Neural progenitor cell (in vitro differentiated cells): Measurements from ENCODE around the gene PCDH8. TPM values are rescaled to one million over a fixed set of nuclear protein-coding genes. Genes with fewer than 3 reads are reported as not detected.

Experiments
- DNase-seq: peaks from one replicate; pipeline ENCODE4 v3.0.0-alpha.2; 2016; ENCODE audit warnings: low spot score
- H2AFZ ChIP-seq: fragments of 200-600 bp; sonication (generic); replicated peaks from 2 replicates; pipeline ENCODE4 v1.6.1; 2016; ENCODE audit warnings: antibody characterized with exemption
- H3F3A ChIP-seq: fragments of 200-600 bp; sonication (generic); 2 replicates; pipeline ENCODE4 v1.6.1; 2016; ENCODE audit warnings: antibody characterized with exemption, low read depth
- H3K27ac ChIP-seq: fragments of 200-600 bp; sonication (generic); 2 replicates; pipeline ENCODE4 v1.5.1; 2016; ENCODE audit warnings: mild to moderate bottlenecking
- H3K27me3 ChIP-seq: fragments of 200-600 bp; sonication (generic); 2 replicates; pipeline ENCODE4 v1.6.1; 2016; ENCODE audit warnings: mild to moderate bottlenecking, moderate library complexity
- H3K36me3 ChIP-seq: fragments of 200-600 bp; sonication (generic); 2 replicates; pipeline ENCODE4 v1.5.1; 2016
- H3K4me1 ChIP-seq: fragments of 200-600 bp; sonication (generic); 2 replicates; pipeline ENCODE4 v1.6.1; 2016; ENCODE audit warnings: mixed run types
- H3K4me2 ChIP-seq: fragments of 200-600 bp; sonication (generic); 2 replicates; pipeline ENCODE4 v1.6.1; 2016
- H3K4me3 ChIP-seq: fragments of 200-600 bp; sonication (generic); 2 replicates; pipeline ENCODE4 v1.5.1; 2016
- H3K79me2 ChIP-seq: fragments of 200-600 bp; sonication (generic); 2 replicates; pipeline ENCODE4 v1.6.1; 2016; ENCODE audit warnings: low read depth
- H3K9ac ChIP-seq: fragments of 200-600 bp; sonication (generic); 2 replicates; pipeline ENCODE4 v1.6.1; 2016
- H3K9me3 ChIP-seq: fragments of 200-600 bp; sonication (generic); 2 replicates; pipeline ENCODE4 v1.5.1; 2016; ENCODE audit warnings: low read depth
- H4K20me1 ChIP-seq: fragments of 200-600 bp; sonication (generic); 2 replicates; pipeline ENCODE4 v1.6.1; 2016; ENCODE audit warnings: low read depth
- H3K27ac Mint-ChIP-seq: 3 replicates; pipeline ENCODE4 v1.8.0; 2021; ENCODE audit warnings: mixed read lengths
- H3K27me3 Mint-ChIP-seq: 2 replicates; pipeline ENCODE4 v1.8.0; 2022; ENCODE audit warnings: low read depth, mild to moderate bottlenecking, inconsistent platforms, moderate library complexity, mixed read lengths; ENCODE audit not compliant: insufficient read depth
- H3K36me3 Mint-ChIP-seq: 3 replicates; pipeline ENCODE4 v1.8.0; 2021; ENCODE audit warnings: mixed read lengths
- H3K4me1 Mint-ChIP-seq: 3 replicates; pipeline ENCODE4 v1.8.0; 2021; ENCODE audit warnings: mixed read lengths
- H3K4me3 Mint-ChIP-seq: 3 replicates; pipeline ENCODE4 v1.8.0; 2021; ENCODE audit warnings: mild to moderate bottlenecking, moderate library complexity, mixed read lengths
- H3K9me3 Mint-ChIP-seq: 3 replicates; pipeline ENCODE4 v1.8.0; 2020; ENCODE audit warnings: mixed read lengths
- EZH2 ChIP-seq: fragments of 200-600 bp; sonication (generic); IDR thresholded peaks from 2 replicates; pipeline ENCODE4 v1.6.1; 2017; ENCODE audit warnings: antibody characterized with exemption, mild to moderate bottlenecking, moderate library complexity
- EZH2phosphoT487 ChIP-seq: fragments of 200-600 bp; sonication (generic); IDR thresholded peaks from 2 replicates; pipeline ENCODE4 v1.6.1; 2017; ENCODE audit warnings: antibody characterized with exemption
- total RNA-seq: library from RNA; depleted of rRNA; stranded (reverse); fragments of >200 nt; gene quantifications from 2 replicates; pipeline ENCODE4 v1.2.3, GENCODE V29; 2015; ENCODE audit warnings: low replicate concordance
- TF ChIP-seq, protein P1 (sequence below): fragments of 200-600 bp; sonication (generic); IDR thresholded peaks from 2 replicates; pipeline ENCODE4 v1.5.1; 2017; ENCODE audit warnings: antibody characterized with exemption, mild to moderate bottlenecking

The PCDH8 gene
- total RNA-seq, 1 donor from 2014 or later, result 0.52 TPM

DNA sequence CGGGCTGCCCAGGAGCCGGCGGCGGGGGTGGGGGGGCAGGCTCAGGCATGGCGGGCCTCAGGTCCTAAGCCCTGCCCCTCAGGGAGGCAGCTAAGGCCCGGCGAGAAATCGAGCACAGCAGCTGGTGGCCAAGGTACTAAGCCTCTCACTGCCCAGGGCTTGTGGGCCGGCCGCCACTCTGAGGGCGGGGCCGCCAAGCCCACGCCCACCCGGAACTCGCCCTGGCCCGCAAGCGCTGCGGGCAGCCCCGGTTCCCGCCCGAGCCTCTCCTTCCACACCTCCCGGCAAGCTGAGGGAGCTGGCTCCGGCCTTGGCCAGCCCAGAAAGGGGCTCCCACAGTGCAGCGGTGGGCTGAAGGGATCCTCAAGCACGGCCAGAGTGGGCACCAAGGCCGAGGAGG, 33.1 kb downstream of the PCDH8 start:
- H3K4me1 ChIP-seq, result no peaks in the 10 kb centered on the region
- no peak overlapping the region for H3K4me3 ChIP-seq
- no peaks in the 10 kb centered on the region for H3K9me3 ChIP-seq
- no peaks in the 10 kb centered on the region for H3K79me2 ChIP-seq
- no peak overlapping the region for H3K9ac ChIP-seq
- Mint-ChIP-seq H3K4me1 (peaks cover 4% of the 10 kb centered on the region), H3K27ac (no peak overlapping the region), H3K36me3 (no peaks in the 10 kb centered on the region), H3K9me3 (peaks cover 19% of the 10 kb centered on the region), H3K27me3 (peaks cover 3% of the 10 kb centered on the region), H3K4me3 (no peak overlapping the region)
- no peaks in the 10 kb centered on the region for H3F3A ChIP-seq
- H3K36me3 ChIP-seq, result no peaks in the 10 kb centered on the region
- no peaks in the 10 kb centered on the region for H4K20me1 ChIP-seq
- no peak overlapping the region for H3K27ac ChIP-seq
- no peak for DNase-seq
- H2AFZ ChIP-seq, result no peak overlapping the region
- no peaks in the 10 kb centered on the region for H3K27me3 ChIP-seq
- no peak overlapping the region for H3K4me2 ChIP-seq
- TF ChIP-seq EZH2phosphoT487 (no peak), EZH2 (no peak)
- TF ChIP-seq, protein P1, sequence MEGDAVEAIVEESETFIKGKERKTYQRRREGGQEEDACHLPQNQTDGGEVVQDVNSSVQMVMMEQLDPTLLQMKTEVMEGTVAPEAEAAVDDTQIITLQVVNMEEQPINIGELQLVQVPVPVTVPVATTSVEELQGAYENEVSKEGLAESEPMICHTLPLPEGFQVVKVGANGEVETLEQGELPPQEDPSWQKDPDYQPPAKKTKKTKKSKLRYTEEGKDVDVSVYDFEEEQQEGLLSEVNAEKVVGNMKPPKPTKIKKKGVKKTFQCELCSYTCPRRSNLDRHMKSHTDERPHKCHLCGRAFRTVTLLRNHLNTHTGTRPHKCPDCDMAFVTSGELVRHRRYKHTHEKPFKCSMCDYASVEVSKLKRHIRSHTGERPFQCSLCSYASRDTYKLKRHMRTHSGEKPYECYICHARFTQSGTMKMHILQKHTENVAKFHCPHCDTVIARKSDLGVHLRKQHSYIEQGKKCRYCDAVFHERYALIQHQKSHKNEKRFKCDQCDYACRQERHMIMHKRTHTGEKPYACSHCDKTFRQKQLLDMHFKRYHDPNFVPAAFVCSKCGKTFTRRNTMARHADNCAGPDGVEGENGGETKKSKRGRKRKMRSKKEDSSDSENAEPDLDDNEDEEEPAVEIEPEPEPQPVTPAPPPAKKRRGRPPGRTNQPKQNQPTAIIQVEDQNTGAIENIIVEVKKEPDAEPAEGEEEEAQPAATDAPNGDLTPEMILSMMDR, result no peak

DNA sequence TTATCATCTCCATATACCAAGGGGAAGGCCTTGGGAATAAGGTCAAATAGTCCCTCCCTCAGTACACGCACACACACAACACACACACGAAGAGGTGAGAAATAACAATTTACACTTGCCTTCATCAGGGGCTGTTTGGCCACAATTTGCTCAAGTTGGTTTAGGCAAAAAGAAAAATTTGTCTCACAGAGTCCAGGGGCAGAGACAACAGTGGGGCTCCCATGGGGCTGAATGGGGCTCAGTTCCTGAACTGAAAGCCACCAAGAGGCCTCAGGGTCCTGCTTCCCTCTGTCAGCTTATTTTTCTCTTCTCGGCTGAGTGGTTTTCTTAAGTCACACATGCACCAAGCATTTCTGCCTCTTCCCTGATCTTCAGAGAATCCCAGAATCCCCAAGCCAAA, 35.5 kb downstream of the PCDH8 start:
- H2AFZ ChIP-seq, result no peak overlapping the region
- H3K9me3 ChIP-seq, result no peaks in the 10 kb centered on the region
- no peak overlapping the region for H3K27ac ChIP-seq
- TF ChIP-seq EZH2, result no peak
- TF ChIP-seq EZH2phosphoT487, result no peak
- TF ChIP-seq, protein P1, result no peak
- peaks cover 15% of the 10 kb centered on the region for H3K9me3 Mint-ChIP-seq
- H3K4me3 ChIP-seq, result no peak overlapping the region
- H3K36me3 Mint-ChIP-seq, result no peaks in the 10 kb centered on the region
- peaks cover 4% of the 10 kb centered on the region for H3F3A ChIP-seq
- no peak overlapping the region for H3K4me2 ChIP-seq
- no peak overlapping the region for H3K4me3 Mint-ChIP-seq
- H3K79me2 ChIP-seq, result no peaks in the 10 kb centered on the region
- no peaks in the 10 kb centered on the region for H3K36me3 ChIP-seq
- H3K4me1 Mint-ChIP-seq, result no peaks in the 10 kb centered on the region
- H3K27ac Mint-ChIP-seq, result no peak overlapping the region
- no peak overlapping the region for H3K9ac ChIP-seq
- DNase-seq, result no peak
- H3K27me3 Mint-ChIP-seq, result peaks cover 4% of the 10 kb centered on the region
- peaks cover 10% of the 10 kb centered on the region for H3K4me1 ChIP-seq
- no peaks in the 10 kb centered on the region for H4K20me1 ChIP-seq
- H3K27me3 ChIP-seq, result no peaks in the 10 kb centered on the region

DNA sequence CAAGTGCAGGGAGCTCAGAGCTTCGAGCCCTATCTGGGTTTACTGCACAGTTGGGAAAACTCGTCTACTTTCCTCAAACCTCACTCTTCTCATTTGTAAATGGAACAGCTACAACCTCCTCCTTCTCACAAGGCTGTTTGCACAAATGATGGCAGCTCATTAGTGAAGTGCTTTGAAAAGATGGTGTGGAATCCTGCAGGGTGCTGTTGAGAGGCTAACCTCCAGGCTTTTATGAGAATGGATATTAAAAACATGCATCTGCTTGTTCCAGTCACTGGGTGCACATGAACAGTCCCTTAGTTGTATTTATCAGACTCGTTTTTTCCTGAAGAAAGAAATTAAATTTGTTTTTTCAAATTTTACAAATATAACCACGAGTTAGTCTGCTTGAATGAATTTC, 36.6 kb downstream of the PCDH8 start:
- Histone ChIP-seq H3K4me3 (no peak overlapping the region), H2AFZ (no peak overlapping the region), H3F3A (peaks cover 4% of the 10 kb centered on the region), H3K79me2 (no peaks in the 10 kb centered on the region), H3K27me3 (no peaks in the 10 kb centered on the region), H3K4me1 (peaks cover 10% of the 10 kb centered on the region), H3K9me3 (no peaks in the 10 kb centered on the region), H3K27ac (no peak overlapping the region), H4K20me1 (no peaks in the 10 kb centered on the region), H3K9ac (no peak overlapping the region), H3K4me2 (no peak overlapping the region), H3K36me3 (no peaks in the 10 kb centered on the region)
- no peak overlapping the region for H3K27ac Mint-ChIP-seq
- DNase-seq, result no peak
- H3K36me3 Mint-ChIP-seq, result no peaks in the 10 kb centered on the region
- no peak for TF ChIP-seq EZH2phosphoT487
- no peak for TF ChIP-seq EZH2
- TF ChIP-seq, protein P1, result no peak
- no peaks in the 10 kb centered on the region for H3K4me1 Mint-ChIP-seq
- peaks cover 4% of the 10 kb centered on the region for H3K27me3 Mint-ChIP-seq
- peaks cover 10% of the 10 kb centered on the region for H3K9me3 Mint-ChIP-seq
- H3K4me3 Mint-ChIP-seq, result no peak overlapping the region

DNA sequence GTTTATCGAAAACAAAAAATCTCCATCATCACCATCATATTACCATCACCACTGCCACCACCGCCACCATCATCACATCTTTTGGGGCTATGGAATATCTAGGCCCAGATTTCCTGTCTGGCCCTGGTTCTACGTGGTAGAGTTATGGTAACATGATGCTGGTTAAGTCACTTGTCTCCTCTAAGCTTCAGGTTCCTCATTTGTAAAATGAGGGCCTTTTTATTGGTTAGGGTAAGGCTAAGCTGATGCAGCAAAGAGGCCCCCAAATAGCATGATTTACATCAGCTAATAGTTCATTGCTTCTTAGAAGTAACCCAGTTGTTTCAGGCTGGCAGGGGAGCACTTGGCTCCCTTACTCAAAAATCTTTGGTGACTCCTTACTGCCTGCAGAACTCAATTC, 37.9 kb downstream of the PCDH8 start:
- Histone ChIP-seq H3K79me2 (no peaks in the 10 kb centered on the region), H2AFZ (no peak overlapping the region), H3K4me1 (peaks cover 10% of the 10 kb centered on the region), H4K20me1 (no peaks in the 10 kb centered on the region), H3K9ac (no peak overlapping the region), H3K4me2 (no peak overlapping the region), H3K4me3 (no peak overlapping the region), H3K9me3 (no peaks in the 10 kb centered on the region), H3K36me3 (no peaks in the 10 kb centered on the region), H3K27ac (no peak overlapping the region), H3K27me3 (no peaks in the 10 kb centered on the region), H3F3A (peaks cover 4% of the 10 kb centered on the region)
- H3K4me3 Mint-ChIP-seq, result no peak overlapping the region
- peaks cover 4% of the 10 kb centered on the region for H3K9me3 Mint-ChIP-seq
- peaks cover 4% of the 10 kb centered on the region for H3K27me3 Mint-ChIP-seq
- no peak overlapping the region for H3K27ac Mint-ChIP-seq
- H3K36me3 Mint-ChIP-seq, result no peaks in the 10 kb centered on the region
- TF ChIP-seq EZH2phosphoT487, result no peak
- TF ChIP-seq EZH2, result no peak
- TF ChIP-seq, protein P1, result no peak
- DNase-seq, result no peak
- H3K4me1 Mint-ChIP-seq, result no peaks in the 10 kb centered on the region
